ENCODE results near the gene MSH3.
"Not testable (repeated sequence)": the region's sequence is repeated elsewhere in the genome, so short reads cannot be mapped to it uniquely, and the experiment has no call there.

Gene MSH3

DNA sequence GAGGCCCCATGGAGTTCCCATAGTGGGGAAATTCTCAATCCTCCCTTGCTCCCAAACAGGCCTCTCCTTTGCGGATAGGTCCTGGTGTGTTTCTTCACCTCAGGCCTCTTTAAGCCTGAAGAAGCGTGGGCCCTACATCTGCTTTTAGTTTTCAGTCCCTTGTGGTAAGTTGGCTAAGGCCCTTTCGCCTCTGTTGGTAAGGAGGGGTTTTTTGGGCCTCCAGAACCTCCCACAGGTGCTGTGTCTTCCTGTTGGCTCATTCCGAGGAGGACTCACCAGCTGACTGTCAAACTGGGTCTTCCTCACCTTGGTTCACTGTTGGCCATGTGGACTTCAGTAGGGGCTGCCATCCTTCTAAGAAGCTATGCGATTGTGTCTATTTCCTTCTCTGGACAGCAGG lies 56.8 kb downstream of the MSH3 start:
- no peak for DNase-seq

DNA sequence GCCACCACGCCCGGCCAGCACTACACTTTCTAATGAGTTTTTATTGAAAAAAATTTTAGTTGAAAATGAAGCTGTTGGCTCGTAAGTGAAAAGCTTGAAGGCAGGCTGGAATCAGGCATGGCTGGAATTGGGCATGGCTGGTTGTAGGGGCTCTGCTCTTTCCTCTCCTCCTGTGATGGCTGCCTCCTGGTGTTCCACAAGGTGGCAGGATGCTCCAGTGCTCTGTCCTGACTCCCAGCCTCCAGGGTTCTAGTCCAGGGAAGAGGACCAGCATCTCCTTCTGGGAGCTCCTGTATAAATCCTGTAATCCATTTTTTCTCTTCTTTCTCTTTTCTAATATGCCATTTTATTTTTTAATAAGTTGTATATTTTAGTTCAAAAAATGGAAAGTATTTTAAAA lies 57.5 kb downstream of the MSH3 start:
- no peak for DNase-seq

DNA sequence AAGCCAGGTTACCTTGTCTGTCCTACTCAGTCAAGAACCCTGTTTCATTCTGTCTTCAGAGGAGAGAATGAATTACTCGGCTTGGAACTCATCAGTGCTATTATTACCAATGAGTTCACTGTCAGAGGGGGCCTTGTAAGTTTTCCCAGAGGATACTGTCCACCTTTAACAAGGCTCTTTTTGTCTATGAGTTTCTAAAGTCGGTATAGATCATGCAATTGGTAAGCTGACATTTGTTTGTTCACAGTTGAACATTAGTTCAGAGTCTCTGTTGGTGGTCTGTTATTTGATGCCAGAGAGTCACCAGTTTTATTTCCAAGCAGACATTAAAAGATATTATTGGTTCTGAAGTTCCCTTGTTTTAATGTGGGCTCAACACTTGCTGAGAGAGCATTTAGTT lies 58.5 kb downstream of the MSH3 start:
- DNase-seq = no peak

DNA sequence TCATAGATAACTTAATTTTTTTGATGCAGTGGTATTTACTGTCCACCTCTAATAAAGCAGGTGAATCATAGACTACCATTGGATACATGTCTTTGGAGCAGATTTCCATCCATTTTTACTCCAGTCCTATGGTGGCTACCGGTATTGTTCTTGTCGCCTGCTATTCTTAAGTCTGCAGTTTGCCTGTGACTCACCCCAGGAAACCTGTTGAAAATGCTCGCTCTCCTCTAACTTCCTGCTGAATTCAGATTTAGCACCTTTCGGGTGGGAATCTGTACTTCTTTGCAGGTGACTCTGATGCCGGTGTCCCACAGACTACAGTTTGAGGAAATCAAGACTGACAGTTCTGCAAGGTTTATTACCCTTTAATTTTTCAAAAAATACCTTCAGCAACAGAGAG lies 59.2 kb downstream of the MSH3 start:
- DNase-seq = no peak

DNA sequence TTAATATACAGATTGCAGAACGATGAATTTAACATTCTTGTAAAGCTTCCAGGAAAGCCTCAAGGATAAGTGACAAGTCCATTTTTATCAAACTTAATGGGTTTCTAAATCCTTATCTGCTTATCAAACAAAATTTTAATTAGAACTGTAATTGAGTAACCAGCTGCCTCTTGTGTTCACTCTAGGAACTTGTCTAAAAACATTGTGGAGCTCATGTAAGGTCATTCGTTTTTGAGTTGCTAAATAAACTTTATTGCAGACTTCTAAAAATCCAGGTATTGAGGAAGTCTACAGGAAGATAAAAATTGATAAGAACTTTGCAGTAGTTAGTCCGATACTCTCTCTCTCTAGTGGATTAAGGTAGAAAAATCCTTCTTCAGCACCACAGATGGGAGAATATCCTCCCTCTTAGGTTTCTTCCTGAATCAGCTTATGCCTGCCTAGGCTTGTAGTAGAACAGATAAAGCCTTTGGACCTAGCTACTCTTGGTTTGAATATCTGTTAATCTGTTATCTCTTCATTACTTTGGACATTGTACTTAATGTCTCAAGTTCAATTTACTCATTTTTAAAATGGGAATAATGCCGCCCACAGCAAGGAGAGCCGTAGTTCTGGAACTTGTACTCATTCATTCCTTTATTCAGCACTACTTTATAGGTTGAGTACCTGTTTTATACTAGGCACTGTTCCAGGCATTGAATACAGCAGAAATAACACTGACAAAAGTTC lies 60.3 kb downstream of the MSH3 start:
- no peak for DNase-seq

- no peak for DNase-seq
Observed at GRCh38 chr5:80715887-80716286, 61.4 kb downstream of the MSH3 start.

GRCh38 chr5:80720181-80720580 lies 65.7 kb downstream of the MSH3 start:
- DNase-seq = no peak

- DNase-seq = no peak
Observed at GRCh38 chr5:80722916-80723315, 68.5 kb downstream of the MSH3 start.

DNA sequence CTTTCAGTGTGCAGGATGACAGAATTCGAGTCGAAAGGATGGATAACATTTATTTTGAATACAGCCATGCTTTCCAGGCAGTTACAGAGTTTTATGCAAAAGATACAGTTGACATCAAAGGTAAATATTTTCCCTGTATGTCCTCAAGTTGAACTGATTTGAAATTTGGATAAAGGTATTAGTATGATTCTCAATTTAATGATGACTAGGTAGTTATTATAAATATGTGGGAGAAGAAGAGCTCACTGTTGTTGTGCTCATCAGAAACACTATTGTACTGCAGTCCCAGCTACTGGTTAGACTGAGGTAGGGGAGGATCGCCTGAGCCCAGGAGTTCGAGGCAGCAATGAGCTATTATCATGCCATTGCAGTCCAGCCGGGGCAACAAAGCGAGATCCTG lies 71.0 kb downstream of the MSH3 start:
- no peak for DNase-seq

GRCh38 chr5:80736730-80737129 lies 82.3 kb downstream of the MSH3 start:
- DNase-seq = no peak

- no peak for DNase-seq
Observed at GRCh38 chr5:80738466-80738865, 84.0 kb downstream of the MSH3 start.

DNA sequence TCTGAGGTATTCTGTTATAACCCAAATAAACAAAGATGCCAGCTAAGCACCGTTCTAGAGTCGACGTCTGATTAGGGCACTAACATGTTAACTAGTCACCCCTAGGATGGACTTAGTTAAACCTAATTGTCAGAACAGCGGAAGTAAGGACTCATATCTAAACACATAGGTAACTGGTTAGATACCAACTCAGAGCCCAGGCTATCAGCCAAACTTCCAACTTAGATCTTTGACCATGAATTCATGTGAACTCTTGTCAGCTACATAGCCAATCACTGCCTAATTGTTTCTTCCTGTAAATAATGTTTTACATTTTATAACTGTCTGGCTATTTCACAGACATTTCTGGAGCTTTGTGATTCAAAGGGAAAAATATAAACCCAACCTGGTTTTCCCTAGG lies 84.6 kb downstream of the MSH3 start:
- no peak for DNase-seq

DNA sequence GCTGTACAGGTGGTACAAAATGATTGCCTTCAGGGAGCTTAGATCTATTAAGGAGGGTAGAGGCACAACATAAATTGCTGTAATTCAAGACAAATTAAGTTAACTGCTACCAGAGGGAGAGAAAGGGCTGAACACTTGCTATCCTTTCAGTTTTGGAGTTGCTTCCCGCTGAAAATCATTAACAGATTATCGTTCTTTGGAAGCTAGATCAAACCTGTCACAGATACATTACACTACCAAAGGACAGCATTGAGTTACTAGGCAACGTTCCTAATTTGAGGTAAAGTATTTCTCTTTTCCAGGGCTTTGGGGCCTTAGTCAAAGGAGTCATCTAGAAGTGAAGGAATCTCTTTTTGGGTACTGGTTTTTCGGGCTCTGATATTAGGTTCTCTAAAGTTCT lies 85.0 kb downstream of the MSH3 start:
- no peak for DNase-seq

DNA sequence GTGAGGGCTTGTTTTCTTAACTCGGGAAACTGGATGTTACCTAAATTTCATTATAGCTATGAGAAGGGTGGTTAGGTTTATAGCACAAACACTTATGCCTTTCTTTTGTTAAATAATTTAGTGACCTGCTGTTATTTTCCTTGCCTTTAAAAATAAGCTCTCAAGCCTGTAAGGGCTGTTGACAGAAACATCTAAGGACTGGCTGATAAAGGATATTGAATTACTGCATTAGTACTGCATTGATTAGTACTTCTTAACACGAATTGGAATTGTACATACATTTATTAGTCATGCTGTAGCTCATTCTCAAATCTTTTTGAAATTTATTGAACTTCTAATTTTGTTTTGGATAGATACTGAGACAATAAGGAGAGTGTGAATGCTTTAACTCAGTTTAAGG lies 85.4 kb downstream of the MSH3 start:
- no peak for DNase-seq

GRCh38 chr5:80740488-80740887 lies 86.0 kb downstream of the MSH3 start:
- not testable (repeated sequence) for DNase-seq

GRCh38 chr5:80740999-80741398 lies 86.5 kb downstream of the MSH3 start:
- DNase-seq = no peak

DNA sequence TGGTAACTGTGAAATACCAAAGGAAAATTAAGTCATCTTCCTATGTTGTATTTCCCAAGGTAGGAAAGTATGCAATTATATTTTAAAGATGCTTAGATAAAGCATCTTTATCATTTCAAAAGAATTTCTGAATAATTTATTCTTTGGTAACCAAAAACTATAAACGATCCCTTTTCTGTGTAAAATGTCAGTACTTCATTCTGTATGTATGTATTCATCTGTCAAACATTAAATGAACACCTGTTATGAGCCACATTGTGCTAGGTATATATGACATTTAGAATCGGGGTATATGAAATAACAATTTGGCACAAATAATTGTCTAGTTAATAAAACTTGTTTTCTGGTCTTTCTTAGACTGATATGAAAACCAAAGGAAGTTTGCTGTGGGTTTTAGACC lies 89.7 kb downstream of the MSH3 start:
- no peak for DNase-seq

DNA sequence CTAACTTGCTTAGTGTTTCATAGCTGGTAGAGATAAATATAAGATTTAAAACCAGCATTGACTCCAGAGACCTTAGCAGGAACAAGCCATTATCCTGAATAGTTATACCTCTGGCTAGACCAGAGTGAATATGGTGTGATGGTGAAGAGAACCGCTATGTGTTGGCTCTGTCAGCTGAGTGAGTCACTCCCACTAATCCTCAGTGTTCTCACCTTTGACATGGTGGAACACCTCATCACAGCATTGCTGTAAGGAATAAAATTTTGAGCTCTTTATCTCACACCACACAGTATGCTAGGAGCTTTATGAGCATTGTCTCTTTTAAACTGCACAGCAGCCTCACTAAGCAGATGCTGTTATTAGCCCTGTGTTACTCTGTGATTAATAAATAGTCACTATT lies 91.0 kb downstream of the MSH3 start:
- DNase-seq = no peak

- DNase-seq = no peak
Observed at GRCh38 chr5:80747922-80748321, 93.5 kb downstream of the MSH3 start.

DNA sequence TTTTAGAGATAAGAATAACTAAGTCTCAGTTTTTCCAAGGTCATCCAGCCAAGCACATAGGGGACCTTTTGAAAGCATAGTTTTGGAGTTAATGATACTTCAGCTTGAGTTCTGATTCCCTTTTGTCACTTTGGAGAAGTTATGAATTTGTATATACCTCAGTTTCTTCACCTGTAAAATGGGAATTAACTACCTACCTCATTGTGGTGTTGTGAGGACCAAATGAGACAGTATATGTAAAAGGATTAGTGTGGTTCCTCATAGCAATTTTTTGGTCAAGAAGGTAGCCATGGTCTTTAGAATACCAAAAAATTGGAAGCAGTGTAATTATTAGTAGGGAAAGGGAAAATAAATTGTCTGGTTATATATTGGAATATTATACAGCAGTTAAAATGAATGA lies 98.0 kb downstream of the MSH3 start:
- DNase-seq = no peak

- DNase-seq = no peak
Observed at GRCh38 chr5:80753712-80754111, 99.3 kb downstream of the MSH3 start.

GRCh38 chr5:80754900-80755299 lies 100.4 kb downstream of the MSH3 start:
- DNase-seq = no peak

- no peak for DNase-seq
Observed at GRCh38 chr5:80755626-80756025, 101.2 kb downstream of the MSH3 start.

GRCh38 chr5:80756292-80756691 lies 101.8 kb downstream of the MSH3 start:
- DNase-seq = no peak

DNA sequence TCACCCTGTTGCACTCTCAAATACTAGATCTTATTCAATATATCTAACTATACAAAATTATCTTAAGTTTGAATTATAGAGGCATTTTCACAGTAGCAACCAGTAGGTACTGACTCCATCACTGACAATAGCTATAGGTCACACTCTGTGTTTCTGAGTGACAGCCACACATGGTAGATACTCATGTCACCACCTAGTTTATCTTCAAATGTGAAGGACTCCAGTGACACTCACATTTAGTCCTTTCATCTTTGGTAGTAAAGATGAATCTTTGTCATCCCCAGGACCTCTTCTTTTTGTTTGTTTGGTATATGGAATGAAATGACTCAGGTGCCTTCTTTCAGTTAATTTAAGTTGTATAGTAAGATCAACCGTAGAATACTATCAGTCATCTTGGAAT lies 102.8 kb downstream of the MSH3 start:
- no peak for DNase-seq

All from DMS153 (cell line).